ENCODE results near the gene ACSM3.
"Not testable (repeated sequence)": the region's sequence is repeated elsewhere in the genome, so short reads cannot be mapped to it uniquely, and the experiment has no call there.

DNA sequence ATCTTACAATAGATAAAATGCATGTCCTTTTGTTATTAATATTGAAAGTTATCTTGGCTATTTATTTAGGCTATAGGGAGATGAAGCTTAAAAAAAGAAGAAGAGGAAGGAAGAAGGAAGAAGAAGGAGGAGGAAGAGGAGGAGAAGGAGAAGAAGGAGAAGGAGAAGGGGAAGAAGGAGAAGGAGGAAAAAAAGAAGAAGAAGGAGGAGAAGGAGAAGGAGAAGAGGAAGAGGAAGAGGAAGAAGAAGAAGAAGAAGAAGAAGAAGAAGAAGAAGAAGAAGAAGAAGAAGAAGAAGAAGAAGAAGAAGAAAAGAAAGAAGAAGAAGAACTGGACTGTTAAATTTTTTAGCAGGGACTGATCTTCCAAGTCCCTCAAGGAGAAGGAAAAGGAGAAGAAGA lies 46.1 kb upstream of the ACSM3 start:
- TF ChIP-seq, protein P1, sequence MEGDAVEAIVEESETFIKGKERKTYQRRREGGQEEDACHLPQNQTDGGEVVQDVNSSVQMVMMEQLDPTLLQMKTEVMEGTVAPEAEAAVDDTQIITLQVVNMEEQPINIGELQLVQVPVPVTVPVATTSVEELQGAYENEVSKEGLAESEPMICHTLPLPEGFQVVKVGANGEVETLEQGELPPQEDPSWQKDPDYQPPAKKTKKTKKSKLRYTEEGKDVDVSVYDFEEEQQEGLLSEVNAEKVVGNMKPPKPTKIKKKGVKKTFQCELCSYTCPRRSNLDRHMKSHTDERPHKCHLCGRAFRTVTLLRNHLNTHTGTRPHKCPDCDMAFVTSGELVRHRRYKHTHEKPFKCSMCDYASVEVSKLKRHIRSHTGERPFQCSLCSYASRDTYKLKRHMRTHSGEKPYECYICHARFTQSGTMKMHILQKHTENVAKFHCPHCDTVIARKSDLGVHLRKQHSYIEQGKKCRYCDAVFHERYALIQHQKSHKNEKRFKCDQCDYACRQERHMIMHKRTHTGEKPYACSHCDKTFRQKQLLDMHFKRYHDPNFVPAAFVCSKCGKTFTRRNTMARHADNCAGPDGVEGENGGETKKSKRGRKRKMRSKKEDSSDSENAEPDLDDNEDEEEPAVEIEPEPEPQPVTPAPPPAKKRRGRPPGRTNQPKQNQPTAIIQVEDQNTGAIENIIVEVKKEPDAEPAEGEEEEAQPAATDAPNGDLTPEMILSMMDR (IDR thresholded peaks at IDR 0.05) = not testable (repeated sequence)
- not testable (repeated sequence) for TF ChIP-seq POLR2A (IDR thresholded peaks at IDR 0.05)
